HG02981 (cell line): ENCODE data around the gene DUOX2.
A peak's percentile ranks its signal among the peaks of the same experiment; 100 is the strongest.

Experiments used
- ATAC-seq: cut with Tn5 transposase; IDR thresholded peaks from one replicate; pipeline ENCODE4 v1.9.1; 2021; ENCODE audit warnings: mild to moderate bottlenecking, moderate library complexity; ENCODE audit not compliant: unreplicated experiment

Gene DUOX2

DNA sequence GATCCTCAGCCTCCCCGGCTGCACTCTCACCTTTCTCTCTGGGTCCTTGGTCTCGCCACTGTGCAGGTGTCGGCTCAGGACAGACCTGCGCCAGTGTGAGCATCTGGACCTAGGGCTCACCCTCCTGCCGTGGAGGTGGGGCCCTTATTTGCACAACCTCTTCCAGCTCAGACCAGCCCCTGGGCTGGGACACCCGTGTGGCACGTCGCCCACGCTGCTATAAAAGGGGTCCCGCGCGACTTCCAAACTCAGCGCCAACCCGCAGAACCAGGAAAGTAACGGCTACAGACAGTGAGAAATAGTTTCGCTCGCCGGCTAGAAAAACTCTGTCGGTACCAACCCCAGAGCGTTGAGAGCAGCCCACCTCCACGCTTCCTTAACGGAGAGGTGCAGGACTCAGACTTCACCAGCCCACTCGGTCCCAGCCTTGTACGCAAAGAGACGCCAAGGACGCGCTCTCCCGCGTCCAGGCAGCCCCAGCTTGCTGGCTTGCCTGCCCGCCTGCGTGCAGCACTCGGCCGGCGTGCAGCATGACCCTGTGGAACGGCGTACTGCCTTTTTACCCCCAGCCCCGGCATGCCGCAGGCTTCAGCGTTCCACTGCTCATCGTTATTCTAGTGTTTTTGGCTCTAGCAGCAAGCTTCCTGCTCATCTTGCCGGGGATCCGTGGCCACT, at the start of gene DUOX2, which contains the start of gene DUOXA2:
DUOX2 (minus strand) TSS at position 97 of the 675 bp plus-strand sequence. CDS start 761 bp downstream, outside the sequence.
DUOXA2 (plus strand) TSS at position 251 of the 675 bp plus-strand sequence; CDS start at position 531, 280 bp downstream.
- no peak for ATAC-seq

DNA sequence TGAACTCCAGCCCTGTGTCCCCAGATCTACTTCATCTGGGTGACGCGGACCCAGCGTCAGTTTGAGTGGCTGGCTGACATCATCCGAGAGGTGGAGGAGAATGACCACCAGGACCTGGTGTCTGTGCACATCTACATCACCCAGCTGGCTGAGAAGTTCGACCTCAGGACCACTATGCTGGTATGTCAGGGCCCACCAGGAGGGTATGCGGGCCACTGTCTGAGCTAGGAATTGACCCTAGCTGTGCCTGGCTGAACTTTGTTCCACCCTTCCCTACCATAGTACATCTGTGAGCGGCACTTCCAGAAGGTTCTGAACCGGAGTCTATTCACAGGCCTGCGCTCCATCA, 49.5 kb upstream of the DUOX2 start:
- ATAC-seq, result no peak

DNA sequence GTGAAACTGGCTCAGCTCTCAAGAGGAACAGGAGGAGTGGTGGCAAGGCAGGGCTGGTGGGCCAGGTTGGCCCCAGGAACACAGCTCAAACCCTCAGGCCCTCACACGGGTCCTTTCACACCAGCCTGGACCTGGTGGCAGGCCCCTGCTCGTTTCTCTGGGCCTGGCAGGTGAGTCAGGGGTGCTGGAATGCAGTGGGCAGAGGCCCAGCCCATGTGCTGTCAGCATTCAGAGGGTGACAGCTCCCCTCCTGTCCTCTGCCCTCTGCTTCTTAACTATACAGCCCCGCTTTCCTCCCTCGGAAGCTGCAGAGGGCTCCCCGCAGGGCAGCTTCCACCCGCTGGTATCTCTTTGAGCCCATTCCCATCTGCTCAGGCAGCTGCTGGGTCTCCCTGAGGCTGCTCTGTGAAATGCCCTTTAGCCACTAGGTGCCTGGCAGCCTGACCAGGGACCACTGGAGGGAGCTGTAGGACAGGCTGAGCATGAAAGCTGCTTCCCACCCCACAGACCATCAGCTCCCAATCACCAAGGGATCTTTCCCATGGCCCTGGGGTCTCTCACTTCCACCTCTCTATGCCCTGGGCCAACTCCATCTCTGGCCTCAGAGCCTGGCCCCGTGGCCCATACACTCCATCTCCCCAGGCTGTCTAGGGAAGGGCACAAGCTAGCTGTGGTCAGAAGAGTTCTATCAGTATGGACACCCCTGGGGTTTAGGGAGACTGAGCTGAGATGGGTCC, 49.0 kb upstream of the DUOX2 start:
- peak; percentile 41 for ATAC-seq

- ATAC-seq, result no peak
Measured at GRCh38 chr15:45161666-45162065, 47.7 kb upstream of the DUOX2 start.

- no peak for ATAC-seq
Measured at GRCh38 chr15:45157974-45158373, 44.0 kb upstream of the DUOX2 start.

DNA sequence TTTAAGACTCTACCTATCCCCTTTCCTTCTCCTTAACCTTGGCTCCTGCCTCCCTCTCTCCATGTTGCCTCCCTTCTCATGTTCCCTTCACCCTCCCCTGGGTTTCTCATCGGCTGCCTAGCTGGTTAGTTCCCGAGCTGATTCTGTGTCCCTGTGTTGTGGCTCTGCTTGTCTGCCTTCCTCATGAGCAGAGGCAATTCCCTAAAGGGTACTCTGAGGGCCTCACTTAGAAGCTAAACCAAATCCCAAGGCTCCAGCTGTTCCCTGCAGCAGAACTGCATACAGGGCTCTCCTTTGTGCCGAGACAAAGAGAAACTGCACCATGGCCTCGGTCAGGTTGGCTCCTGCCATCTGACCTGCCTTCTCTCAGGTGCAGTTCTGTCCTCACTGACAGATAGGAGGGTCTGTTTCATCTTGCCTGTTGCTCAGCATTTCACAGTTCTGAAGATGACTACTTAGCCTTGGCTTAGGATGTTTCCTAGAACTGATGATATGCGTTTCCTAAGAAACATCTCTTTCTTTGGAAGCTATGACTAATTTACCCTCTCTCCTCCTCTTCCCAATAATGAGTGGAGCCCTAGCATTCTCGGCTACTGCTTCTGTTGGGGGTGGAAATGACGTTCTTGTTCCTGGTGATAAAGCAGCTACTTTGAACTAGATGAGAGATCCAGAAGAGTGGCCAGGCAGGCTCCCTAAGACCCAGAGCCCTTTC, 42.9 kb upstream of the DUOX2 start:
- no peak for ATAC-seq

DNA sequence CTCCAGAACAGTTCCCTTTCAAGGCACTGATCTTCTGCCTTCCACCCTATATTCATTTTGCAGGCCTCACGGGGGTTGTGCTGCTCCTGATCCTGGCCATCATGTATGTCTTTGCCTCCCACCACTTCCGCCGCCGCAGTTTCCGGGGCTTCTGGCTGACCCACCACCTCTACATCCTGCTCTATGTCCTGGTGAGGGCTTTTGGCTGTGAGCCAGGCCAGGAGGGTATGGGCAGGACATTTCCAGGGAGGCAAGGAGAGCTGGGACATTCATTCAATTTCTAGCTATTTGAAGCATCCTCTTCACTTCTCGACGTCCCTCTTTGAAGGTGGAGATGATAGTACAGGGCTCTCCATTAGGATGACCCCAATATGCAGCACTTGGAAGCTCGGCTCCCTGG, 41.8 kb upstream of the DUOX2 start:
- no peak for ATAC-seq

GRCh38 chr15:45151998-45152828, 38.2 kb upstream of the DUOX2 start:
- no peak for ATAC-seq

DNA sequence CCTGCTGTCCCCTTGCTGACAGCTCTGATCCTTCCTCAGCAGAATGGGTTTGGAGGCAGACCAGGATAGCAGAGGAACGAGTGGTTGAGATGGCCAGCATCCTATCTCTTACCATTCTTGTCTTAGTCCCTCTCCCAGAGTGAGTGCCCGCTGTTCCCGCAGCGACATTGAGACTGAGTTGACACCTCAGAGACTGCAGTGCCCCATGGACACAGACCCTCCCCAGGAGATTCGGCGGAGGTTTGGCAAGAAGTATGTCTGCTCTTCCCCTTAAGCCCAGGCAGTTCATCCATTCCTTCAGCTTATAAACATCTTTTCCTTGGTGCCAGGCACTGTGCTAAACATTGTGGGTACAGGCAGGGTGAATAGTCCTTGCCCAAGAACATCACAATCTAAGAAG, 37.0 kb upstream of the DUOX2 start:
- ATAC-seq, result no peak

DNA sequence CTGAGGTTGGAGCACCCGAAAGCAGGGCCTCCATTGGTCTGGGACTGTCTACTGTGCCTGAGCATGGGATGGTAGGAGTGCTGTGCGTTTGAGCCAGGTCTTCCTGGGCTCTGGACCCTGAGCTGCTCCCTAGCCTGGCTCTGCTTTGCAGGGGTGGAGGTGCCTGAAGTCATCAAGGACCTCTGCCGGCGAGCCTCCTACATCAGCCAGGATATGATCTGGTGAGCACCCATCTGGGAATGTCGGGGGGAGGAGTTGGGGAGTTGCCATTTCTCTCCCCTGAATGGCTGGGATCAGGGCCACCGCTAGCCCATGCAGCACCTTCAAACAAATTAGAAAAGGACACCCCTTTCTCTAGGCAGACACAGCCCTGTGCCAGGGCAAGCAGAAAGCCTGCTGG, 36.5 kb upstream of the DUOX2 start:
- ATAC-seq, result no peak

DNA sequence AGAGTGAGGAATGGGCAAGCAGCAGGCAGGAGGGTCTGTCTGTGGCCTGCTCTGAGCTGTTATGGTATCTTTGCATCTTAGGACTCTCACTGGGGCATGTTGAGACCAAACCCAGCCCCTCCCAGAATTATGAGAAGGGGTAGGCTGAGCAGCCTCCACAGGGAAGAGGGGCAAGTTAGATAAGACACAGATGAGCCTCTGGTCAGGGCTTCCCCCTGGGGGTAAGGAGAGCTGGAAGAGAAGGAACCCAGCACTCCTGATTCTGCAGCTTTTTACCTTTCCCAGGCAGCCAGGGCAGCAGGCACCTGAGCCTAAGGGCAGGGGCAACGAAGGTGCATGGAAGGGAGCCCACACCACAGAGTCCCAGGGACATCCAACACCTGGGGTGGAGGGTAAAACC, 35.1 kb upstream of the DUOX2 start:
- no peak for ATAC-seq

- ATAC-seq, result no peak
Measured at GRCh38 chr15:45148076-45149059, 34.4 kb upstream of the DUOX2 start.

DNA sequence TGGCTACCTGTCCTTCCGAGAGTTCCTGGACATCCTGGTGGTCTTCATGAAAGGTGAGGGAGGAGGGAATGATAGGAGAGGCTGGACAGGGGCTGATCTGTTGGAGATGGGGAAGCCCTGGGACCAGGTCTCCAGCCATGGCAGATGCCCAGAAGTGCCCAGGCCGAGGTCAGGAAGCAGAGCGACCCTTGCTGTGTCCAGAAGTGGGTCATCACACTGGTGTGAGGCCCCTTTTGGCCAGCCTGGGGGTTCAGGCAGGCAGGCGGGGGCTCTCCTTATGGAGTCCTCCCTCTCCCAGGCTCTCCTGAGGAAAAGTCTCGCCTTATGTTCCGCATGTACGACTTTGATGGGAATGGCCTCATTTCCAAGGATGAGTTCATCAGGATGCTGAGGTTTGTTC, 33.6 kb upstream of the DUOX2 start:
- no peak for ATAC-seq

GRCh38 chr15:45146405-45146804, 32.4 kb upstream of the DUOX2 start:
- no peak for ATAC-seq

DNA sequence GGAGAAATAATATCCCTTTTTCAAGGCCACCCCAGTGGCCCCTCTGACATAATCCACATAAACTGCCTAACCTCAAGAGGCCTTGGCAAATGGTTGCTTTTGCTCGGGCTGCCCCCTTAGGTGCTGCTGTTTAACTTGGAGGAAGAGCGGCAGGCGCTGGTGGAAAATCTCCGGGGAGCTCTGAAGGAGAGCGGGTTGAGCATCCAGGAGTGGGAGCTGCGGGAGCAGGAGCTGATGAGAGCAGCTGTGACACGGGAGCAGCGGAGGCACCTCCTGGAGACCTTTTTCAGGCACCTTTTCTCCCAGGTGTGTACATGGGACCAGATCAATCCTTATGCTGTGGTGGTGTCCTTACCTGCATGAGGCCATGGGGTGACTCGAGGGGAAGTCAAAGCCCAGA, 30.8 kb upstream of the DUOX2 start:
- no peak for ATAC-seq

GRCh38 chr15:45143946-45144345, 30.0 kb upstream of the DUOX2 start:
- ATAC-seq, result no peak

DNA sequence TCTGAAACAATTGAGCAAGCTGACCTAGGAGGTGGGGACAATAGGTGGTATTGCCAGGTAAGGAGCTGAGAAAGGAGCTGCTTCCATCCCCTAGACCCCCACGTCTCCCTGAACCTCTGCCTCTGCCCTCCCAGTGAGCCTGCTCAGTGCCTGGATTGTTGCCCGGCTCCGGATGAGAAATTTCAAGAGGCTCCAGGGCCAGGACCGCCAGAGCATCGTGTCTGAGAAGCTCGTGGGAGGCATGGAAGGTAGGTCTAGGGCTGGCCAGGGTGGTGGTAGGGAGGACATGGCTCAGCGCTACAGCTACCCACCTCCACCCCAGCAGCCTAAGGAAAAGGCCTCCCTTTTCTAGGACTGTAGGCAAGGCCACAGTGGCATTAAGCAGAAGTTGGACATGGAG, 29.1 kb upstream of the DUOX2 start:
- ATAC-seq, result no peak

- no peak for ATAC-seq
Measured at GRCh38 chr15:45141386-45141785, 27.4 kb upstream of the DUOX2 start.

DNA sequence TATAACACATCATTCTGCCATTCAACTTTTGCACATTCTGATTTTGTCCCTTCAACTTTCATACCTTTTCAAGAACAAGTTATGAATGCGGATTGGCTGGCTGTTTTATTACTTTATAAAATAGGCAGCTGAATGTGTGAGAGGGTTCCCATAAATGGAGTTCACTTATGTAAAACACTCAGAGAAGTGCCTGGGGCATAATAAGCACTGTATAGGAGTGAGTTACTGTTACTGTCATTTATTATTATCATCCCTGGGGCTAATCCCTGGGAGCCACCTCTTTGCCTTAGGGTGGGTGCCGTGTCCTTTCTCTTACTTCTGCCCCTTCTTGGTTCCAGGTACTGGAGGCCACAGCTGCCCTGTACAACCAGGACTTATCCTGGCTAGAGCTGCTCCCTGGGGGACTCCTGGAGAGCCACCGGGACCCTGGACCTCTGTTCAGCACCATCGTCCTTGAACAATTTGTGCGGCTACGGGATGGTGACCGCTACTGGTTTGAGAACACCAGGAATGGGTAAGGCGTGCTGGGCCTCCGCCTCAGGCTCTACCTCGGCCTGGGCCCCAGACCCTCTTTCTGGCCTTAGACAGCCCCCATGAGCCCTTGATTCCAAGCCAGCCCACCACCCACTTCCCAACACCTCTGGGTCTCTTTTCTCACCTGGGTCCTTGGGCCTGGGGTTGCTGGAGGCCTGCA, 26.7 kb upstream of the DUOX2 start:
- no peak for ATAC-seq
